GM21786 (cell line): Measurements from ENCODE around the gene CDK1.
A peak's percentile ranks its signal among the peaks of the same experiment; 100 is the strongest.
"Not testable (repeated sequence)": the region's sequence is repeated elsewhere in the genome, so short reads cannot be mapped to it uniquely, and the experiment has no call there.

Experiments used
- ATAC-seq: cut with Tn5 transposase; IDR thresholded peaks from one replicate; pipeline ENCODE4 v1.9.1; 2021; ENCODE audit not compliant: unreplicated experiment

The CDK1 gene

DNA sequence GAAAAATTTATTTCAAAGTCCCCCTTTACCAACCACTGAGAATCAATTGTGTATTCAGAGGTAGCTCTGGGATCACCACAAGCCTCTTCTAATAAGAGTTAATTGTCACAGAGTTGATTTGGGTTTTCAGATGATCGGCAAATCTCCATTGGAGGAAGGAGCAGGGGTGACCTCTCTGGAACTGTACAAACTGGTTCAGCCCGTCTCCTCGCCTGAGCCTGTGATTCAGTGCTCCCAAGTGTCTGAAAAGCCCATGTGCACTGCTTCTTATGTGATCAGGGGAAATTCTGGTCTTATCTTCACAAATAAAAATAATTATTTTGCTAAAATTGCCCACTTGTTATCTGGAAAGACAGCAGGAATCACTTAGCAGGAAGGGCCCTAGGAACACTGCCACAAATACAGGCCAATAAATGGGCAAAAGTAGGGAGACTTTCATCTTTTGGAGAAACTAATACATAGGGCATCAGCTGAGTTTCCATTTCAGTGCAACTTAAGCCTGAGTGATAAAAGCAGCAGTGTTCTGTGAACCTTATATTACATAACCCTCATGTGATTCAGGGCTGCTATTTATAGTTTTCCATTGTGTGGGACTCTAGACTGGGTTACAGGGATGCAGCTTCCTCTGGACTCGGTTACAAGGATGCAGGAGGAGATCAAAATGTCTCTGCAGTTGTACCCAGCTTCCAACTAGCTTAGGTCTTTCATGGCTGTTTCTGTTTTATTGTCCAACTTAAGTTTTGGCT is 32.3 kb downstream of the CDK1 start:
- no peak for ATAC-seq

DNA sequence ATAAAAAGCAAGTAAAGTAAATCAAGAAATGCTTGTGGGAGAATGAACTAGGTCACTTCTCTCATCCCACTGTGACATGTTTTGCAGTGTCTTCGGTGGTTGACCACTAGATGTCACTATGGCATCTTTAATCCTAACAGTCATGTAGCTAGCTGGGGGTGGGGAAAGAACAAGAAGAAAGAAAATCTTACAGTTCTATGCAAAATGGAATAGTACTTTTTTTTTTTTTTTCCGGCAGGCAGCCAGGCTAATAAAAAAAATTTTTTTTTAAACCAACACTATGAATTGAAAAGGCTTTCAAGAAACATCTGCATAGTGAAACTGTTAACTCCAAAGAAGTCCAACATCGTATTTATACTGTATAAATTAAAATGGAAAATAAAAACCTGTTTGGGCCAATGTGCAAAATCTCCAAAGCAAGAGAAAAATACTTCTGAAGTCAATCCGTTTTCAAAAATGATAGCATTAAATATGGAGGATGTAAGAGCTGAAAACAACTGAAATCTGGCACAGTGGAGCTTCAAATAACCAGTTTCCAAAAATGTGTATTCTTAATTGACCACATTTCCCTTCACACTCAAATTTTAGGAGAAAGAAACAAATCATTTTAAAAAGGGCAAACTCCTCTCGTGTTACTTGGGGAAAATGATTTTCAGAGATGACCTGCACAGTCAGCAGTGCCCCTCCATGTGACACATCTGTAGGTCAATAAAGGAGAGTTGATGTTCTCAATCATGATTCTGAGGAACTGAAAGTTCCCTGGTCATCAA is 38.5 kb downstream of the CDK1 start:
- ATAC-seq, result peak; percentile 80

GRCh38 chr10:60817398-60817805 is 39.1 kb downstream of the CDK1 start:
- ATAC-seq, result no peak

- no peak for ATAC-seq
These were observed 40.0 kb downstream of the CDK1 start for GRCh38 chr10:60818134-60818770.

- ATAC-seq, result no peak
These were observed 41.0 kb downstream of the CDK1 start for GRCh38 chr10:60819271-60819670.

GRCh38 chr10:60820093-60820754 is 41.9 kb downstream of the CDK1 start:
- peak; percentile 50 for ATAC-seq

DNA sequence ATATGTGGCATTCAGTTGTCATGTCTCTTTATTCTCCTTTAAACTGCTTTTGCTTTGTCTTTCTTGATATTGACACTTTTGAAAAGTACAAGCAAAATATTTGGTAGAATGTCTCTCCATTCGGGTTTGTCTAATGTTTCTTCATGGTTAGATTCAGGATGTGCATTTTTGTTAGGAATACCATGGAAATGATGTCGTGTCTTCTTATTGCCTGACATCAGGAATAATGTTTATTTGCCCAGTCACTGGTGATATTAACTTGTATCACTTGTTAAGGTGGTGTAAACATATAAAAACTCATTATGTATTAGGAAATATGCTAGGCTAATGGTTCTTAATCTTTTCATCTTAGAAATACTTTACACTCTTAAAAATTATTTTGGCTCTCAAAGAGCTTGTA is 43.4 kb downstream of the CDK1 start:
- ATAC-seq, result no peak

DNA sequence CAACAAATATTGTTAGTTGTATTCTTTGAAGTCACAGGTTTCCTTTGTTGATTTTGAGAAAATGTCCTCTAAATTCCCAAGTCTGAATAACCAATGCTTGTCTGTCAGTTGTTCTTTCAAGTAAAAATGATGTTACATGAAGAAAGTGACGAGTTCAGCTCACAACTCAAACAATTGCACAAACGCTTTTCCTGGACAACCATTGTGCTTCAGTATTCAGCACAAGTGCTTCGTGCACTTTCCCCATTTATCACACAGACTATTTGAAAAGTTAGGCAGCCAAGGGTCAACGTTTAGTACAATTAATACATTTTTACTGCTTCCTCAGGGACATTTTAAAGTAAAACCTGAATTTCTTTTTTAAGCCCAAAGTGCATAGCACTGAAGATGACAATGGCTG is 44.5 kb downstream of the CDK1 start:
- ATAC-seq, result no peak

- no peak for ATAC-seq
These were observed 45.0 kb downstream of the CDK1 start for GRCh38 chr10:60823324-60823723.

DNA sequence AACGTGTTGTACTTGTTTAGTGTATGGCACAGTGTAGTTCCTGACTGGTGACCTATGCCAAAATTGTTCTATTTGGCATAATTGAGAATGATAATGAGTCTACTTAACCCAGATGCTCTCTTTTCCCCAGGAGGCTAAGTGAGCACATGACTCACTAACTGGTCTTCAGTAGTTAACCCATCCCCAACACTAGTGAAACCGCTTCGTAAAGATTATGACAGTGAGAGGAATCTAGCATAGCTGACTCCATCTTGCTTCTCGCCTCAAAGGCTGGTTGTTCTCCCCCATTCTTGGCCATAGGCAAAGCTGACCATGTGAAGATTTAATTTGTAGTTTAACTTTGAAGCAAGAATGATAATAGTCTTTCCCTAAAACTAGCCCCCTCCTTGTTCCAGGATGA is 47.2 kb downstream of the CDK1 start:
- ATAC-seq, result no peak

DNA sequence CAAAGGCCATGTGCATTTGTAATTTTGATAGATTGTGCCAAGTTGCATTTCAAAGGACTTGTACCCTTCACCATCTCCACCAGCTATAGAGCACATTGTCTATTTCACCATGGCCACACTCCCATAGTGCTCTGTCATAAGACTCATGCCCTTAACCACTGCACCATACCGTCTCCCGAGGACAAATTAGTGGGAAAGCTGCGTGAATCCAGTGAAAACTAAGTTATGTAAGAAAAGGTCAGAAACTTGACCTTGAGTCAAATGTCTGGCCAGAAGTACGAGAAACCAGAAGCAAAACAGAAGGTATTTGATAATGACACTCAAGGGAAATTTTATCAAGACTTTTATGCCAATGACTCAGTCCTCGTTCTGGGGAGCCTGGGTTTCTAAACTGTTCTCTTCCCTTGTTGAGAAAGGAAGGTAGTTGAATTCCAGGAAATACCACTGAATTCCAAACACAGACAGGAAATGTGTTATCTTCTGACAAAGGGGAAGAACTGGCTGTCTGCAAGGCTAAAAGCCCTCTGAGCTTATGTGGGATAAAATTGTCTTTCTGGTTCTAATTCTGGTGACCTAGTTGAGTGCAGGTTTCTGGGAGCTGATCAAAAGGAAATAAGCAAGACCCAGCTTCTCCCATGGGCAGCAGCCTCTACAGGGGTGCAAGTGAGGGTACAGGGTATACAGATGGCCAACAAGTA is 49.7 kb downstream of the CDK1 start:
- no peak for ATAC-seq

DNA sequence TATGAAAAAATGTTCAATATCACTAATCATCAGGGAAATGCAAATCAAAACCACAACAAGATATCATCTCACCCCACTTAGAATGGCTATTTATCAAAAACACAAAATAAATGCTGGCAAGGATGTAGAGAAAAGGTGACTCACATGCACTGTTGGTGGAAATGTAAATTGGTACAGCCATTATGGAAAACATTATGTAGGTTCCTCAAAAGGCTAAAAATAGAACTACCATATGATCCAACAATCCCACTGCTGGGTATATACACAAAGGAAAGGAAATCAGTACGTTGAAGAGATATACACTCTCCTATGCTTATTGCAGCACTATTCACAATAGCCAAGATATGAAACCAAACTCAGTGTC is 50.2 kb downstream of the CDK1 start:
- ATAC-seq, result no peak

DNA sequence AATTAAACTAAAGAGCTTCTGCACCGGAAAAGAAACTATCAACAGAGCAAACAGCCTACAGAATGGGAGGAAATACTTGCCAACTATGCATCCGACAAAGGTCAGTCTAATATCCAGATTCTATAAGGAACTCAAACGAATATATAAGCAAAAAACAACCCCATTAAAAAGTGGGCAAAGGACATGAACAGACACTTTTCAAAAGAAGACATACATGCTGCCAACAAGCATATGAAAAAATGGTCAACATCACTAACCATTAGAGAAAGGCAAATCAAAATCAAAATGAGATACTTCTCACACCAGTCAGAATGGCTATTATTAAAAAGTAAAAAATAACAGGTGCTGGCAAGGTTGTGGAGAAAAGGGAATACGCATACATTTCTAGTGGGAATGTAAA is 53.9 kb downstream of the CDK1 start:
- not testable (repeated sequence) for ATAC-seq

- ATAC-seq, result no peak
These were observed 56.1 kb downstream of the CDK1 start for GRCh38 chr10:60834401-60834800.

DNA sequence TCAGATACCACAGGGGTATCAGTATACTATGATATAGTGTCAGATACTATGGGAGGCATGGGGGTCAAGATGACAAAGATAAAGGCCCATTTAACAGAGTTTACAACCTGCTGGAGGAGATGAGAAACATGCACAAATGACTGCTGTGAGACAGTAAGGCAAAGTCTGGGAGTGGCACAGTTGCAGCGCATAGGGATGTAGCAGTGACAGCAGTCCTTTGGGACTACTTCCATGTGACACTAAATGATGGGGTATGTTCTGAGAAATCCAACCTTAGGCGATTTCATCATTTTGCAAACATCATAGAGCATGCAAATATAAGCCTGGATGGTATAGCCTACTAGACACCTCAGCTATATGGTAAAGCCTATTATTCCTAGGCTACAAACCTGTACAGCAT is 56.8 kb downstream of the CDK1 start:
- ATAC-seq, result no peak

DNA sequence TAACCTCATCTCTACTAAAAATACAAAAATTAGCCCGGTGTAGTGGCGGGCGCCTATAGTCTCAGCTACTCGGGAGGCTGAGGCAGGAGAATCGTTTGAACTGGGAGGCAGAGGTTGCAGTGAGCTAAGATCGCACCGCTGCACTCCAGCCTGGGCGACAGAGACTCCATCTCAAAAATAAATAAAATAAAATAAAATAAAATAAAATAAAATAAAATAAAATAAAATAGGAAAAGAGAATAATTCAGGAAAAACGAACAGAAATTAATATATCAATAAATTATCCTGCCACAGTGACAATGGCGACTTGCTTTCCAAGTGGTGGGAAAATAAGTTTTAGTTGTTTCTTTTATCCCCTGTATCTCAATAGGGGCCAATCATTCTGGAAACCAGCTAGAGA is 62.9 kb downstream of the CDK1 start:
- not testable (repeated sequence) for ATAC-seq

- no peak for ATAC-seq
These were observed 64.4 kb downstream of the CDK1 start for GRCh38 chr10:60842694-60843093.
